Myocyte (in vitro differentiated cells): ENCODE data around the gene SLC35F1. TPM values are rescaled to one million over a fixed set of nuclear protein-coding genes. Genes with fewer than 3 reads are reported as not detected.

Source experiments
- DNase-seq: peaks from one replicate; pipeline ENCODE4 v3.0.0-alpha.2; 2012; ENCODE audit warnings: low read depth
- total RNA-seq: library from RNA; depleted of rRNA; stranded (reverse); fragments of >200 nt; gene quantifications from 2 replicates; pipeline ENCODE4 v1.2.3, GENCODE V29; 2014

Gene SLC35F1
- total RNA-seq, 1 donor from 2014 or later: not detected

GRCh38 chr6:118186672-118187567 is 279.9 kb downstream of the SLC35F1 start:
- no peak for DNase-seq

- peak; percentile 24 for DNase-seq
Measured at GRCh38 chr6:118187568-118188164, 280.6 kb downstream of the SLC35F1 start.

GRCh38 chr6:118188561-118188960 is 281.5 kb downstream of the SLC35F1 start:
- DNase-seq: no peak

- no peak for DNase-seq
Measured at GRCh38 chr6:118197539-118197938, 290.5 kb downstream of the SLC35F1 start.

GRCh38 chr6:118198746-118199145 is 291.7 kb downstream of the SLC35F1 start:
- no peak for DNase-seq

- DNase-seq: no peak
Measured at GRCh38 chr6:118200160-118200559, 293.1 kb downstream of the SLC35F1 start.

- DNase-seq: no peak
Measured at GRCh38 chr6:118202517-118202916, 295.5 kb downstream of the SLC35F1 start.

- no peak for DNase-seq
Measured at GRCh38 chr6:118203545-118203944, 296.5 kb downstream of the SLC35F1 start.

GRCh38 chr6:118206221-118206620 is 299.2 kb downstream of the SLC35F1 start:
- no peak for DNase-seq

GRCh38 chr6:118207947-118208346 is 300.9 kb downstream of the SLC35F1 start:
- DNase-seq: no peak

GRCh38 chr6:118212451-118213173 is 305.5 kb downstream of the SLC35F1 start:
- no peak for DNase-seq

- DNase-seq: no peak
Measured at GRCh38 chr6:118215269-118215668, 308.2 kb downstream of the SLC35F1 start.

GRCh38 chr6:118216751-118217150 is 309.7 kb downstream of the SLC35F1 start:
- no peak for DNase-seq

- peak; percentile 18 for DNase-seq
Measured at GRCh38 chr6:118218156-118218555, 311.1 kb downstream of the SLC35F1 start.

- no peak for DNase-seq
Measured at GRCh38 chr6:118220429-118221128, 313.5 kb downstream of the SLC35F1 start.

- DNase-seq: no peak
Measured at GRCh38 chr6:118223316-118223715, 316.3 kb downstream of the SLC35F1 start.

- no peak for DNase-seq
Measured at GRCh38 chr6:118228886-118229285, 321.8 kb downstream of the SLC35F1 start.

GRCh38 chr6:118240878-118241528 is 333.9 kb downstream of the SLC35F1 start:
- DNase-seq: no peak

GRCh38 chr6:118246406-118246805 is 339.3 kb downstream of the SLC35F1 start:
- no peak for DNase-seq

- DNase-seq: no peak
Measured at GRCh38 chr6:118248171-118248570, 341.1 kb downstream of the SLC35F1 start.

- DNase-seq: no peak
Measured at GRCh38 chr6:118249680-118250079, 342.6 kb downstream of the SLC35F1 start.
